ENCODE data around the gene GSG1L.
"Not testable (repeated sequence)": the region's sequence is repeated elsewhere in the genome, so short reads cannot be mapped to it uniquely, and the experiment has no call there.

Gene GSG1L

DNA sequence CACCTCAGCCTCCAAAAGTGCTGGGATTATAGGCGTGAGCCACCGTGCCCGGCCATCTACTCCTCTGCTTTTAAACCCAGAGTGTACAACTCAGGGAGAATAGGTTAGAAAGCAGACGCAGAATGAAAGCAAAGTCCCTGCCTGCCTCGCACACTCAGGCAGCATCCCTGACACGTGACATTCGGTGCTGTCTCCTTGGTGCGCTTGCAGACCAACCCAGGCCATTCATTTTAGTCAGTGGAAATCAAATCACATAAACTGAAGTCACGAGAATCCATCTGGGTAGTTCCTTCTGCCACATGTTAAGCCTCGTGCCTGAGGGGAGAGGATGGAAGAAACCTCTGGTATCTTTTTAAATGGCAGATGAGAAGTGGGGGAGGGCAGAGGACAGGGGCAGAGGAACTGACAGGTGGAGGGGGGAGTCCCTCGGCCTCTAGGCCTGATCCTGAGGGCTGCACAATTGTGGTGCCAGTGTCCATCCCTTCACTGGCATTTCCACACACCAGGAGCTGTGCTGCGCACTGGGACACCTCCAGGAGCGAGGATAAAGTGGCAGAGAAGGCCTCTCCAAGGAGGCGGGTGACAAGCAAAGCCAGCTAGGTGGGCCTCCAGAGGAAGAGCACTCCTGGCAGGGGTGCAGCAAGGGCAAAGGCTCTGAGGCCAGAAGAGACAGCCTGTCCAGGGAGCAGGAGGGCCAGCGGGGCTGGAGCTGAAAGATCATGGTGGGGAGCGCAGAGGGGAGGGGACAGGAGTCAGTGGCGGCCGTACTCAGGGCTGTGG is 317.2 kb downstream of the GSG1L start:
- DNase-seq, result no peak

DNA sequence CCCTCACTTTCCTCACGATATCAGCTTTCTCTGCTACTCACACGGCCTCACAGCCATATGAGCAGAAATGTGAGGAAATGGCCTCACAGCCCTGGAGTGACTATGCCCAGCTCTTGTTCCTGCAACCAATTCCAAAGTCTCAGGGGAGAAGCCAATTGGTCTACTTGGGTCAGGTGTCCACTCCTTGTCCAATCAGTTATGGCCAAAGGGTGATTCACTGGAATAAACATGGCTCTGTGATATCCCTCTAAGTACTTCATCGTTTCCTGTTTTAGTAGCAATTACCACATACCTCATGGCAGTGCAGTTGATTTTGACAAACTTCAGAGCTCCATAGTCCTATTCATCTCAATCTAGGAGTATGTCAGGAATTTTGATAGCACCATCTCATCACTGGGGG is 318.2 kb downstream of the GSG1L start:
- DNase-seq, result no peak

DNA sequence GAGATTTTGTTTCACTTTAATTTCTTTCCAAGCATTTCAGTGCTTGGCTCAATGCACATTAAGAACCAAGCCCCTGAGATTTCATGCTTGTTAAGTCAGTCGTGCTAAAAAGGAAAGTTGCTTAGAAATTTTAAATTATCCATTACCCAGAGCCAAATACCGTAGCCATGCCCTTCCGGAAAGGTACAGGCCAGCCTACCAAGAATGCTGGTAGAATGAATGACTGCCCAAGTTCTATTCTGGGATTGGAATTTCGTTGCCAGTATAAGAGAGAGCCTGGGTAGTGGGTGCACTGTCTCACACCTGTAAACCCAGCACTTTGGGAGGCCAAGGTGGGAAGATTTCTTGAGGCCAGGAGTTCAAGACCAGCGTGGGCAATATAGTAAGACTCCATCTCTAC is 319.6 kb downstream of the GSG1L start:
- no peak for DNase-seq

DNA sequence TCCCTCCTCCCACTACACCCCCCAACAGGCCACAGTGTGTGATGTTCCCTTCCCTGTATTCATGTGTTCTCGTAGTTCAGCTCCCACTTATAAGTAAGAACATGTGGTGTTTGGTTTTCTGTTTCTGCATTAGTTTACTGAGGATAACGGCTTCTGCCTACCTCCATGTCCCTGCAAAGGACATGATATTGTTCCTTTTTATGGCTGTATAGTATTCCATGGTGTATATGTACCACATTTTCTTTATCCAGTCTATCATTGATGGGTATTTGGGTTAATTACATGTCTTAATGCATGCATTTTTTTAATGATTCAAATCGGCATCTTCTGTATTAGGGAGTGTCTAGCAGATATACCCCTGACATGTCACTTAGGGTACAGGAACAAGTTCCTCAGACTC is 320.5 kb downstream of the GSG1L start:
- not testable (repeated sequence) for DNase-seq

DNA sequence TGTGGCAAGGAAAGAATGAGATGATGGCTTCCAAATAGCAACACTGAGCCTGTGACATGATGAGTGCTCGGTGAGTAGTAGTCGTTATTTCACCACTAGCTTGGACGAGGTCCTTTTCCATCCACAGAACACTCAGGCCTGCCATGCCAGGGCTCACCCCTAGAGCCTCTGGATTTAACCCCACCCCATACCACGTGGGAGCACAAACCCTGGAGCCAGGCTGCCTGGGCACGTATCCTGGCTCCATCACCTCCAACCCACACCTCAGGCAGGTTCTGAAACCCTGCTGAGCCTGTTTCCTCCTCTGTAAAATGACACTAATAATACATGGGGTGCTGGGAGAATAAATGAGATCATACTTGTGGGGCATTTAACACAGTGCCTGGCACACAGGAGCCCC is 321.2 kb downstream of the GSG1L start:
- no peak for DNase-seq

DNA sequence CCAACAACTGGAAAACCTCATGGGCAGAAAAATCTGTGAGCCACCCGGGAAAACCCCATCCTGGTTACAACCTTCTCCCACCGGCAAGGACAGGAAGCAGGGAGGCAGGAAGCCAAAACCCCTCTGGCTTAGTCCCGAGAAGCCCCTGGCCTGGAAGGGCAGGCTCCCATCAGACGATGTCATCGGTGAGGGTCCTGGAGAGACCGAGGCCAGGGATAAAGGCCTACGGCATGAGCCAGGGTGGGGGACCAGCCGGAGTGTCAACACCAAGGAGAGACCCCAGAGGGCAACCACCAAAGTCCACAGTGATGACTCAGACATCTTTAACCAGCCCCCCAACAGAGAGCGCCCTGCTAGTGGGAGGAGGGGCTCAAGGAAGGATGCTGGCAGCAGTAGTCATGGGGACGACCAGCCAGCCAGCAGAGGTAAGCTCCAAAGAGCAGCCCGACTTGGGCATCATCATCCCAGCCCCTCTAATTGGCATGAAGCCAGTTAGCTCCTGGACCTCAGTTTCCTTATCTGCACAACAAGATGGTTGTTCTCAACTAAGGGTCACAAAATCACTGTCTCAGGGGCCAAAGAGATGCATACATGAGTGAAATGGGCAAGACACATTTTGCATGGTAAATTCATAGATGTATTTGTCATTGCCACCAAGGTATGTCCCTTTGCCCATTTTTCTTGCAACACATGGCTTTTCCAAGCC is 322.9 kb downstream of the GSG1L start:
- no peak for DNase-seq

DNA sequence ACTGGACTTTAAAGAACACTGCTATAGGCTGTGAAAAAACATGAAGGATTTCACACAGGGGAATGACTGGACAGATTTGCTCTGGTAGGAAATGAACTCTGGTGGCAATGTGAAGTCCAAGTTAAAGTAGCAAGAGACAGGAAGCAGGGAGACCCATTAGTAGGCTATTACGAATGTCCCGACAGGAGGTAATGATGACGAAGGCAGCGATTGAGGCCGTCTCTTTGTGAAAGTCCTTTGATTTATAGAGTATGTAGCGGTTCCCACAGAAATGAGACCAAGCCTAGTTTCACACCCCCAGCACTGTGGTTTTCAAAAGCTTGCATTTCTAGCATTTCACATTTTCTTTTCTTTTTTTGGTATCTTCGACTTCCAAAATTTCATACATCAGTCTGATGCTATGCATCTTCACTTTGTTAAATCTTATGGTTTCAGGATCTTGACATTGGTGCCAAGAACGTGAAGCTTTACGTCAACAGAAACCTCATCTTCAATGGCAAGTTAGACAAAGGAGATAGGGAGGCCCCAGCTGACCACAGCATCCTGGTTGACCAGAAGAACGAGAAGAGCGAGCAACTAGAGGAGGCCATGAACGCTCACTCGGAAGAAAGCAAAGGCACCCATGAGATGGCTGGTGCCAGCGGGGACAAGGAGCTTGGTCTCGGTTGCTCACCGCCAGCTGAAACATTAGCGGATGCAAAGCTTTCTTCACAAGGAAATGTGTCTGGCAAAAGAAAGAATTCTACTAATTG is 323.7 kb downstream of the GSG1L start:
- no peak for DNase-seq

DNA sequence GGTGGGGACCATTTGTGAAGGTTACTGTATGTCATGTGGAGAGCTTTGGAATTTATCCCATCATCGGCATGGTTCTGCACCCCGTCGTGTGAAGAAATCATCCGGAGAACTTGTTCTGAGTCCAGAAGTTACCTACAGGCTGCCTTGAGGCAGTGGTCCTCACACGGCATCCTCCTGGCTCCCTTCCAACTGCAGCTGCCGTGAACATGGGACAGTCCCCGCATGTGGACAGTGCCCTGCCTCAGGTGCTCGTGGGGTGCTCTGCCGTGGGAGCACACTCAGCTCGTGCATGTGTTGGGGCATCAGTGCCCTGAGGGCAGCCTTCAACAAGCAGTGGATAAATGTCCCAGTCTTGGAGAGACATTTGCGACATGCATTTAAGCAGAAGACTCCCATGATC is 324.9 kb downstream of the GSG1L start:
- DNase-seq, result no peak
